WTC11 (cell line): ENCODE results near the gene NRSN2.

Source experiments
- ELF4 ChIP-seq: sonication (generic); formaldehyde crosslinking; IDR thresholded peaks from 2 replicates; pipeline ENCODE4 v1.8.1; 2022; ENCODE audit warnings: low read depth, mild to moderate bottlenecking, moderate library complexity, missing genetic modification reagents
- ESRRA ChIP-seq: sonication (generic); formaldehyde crosslinking; IDR thresholded peaks from 2 replicates; pipeline ENCODE4 v1.8.1; 2022; ENCODE audit warnings: mild to moderate bottlenecking, missing genetic modification reagents, borderline replicate concordance
- ZBTB21 ChIP-seq: sonication (generic); formaldehyde crosslinking; IDR thresholded peaks from 2 replicates; pipeline ENCODE4 v1.8.1; 2023; ENCODE audit warnings: mild to moderate bottlenecking, missing genetic modification reagents, borderline replicate concordance
- TF ChIP-seq, protein P1 (sequence below): sonication (generic); formaldehyde crosslinking; IDR thresholded peaks from 2 replicates; pipeline ENCODE4 v1.8.1; 2023; ENCODE audit warnings: mild to moderate bottlenecking, missing genetic modification reagents, moderate library complexity
- TF ChIP-seq, protein P2 (sequence below): fragments of 200-600 bp; IDR thresholded peaks from 2 replicates; pipeline ENCODE4 v1.8.0; 2022; ENCODE audit warnings: antibody characterized with exemption
- TF ChIP-seq, protein P3 (sequence below): sonication (generic); formaldehyde crosslinking; IDR thresholded peaks from 2 replicates; pipeline ENCODE4 v1.8.0; 2022; ENCODE audit warnings: mild to moderate bottlenecking, missing genetic modification reagents
- TF ChIP-seq, protein P4 (sequence below): sonication (generic); formaldehyde crosslinking; conservative IDR thresholded peaks from 2 replicates; pipeline ENCODE4 v1.8.1; 2022; ENCODE audit warnings: mild to moderate bottlenecking, missing genetic modification reagents

DNA sequence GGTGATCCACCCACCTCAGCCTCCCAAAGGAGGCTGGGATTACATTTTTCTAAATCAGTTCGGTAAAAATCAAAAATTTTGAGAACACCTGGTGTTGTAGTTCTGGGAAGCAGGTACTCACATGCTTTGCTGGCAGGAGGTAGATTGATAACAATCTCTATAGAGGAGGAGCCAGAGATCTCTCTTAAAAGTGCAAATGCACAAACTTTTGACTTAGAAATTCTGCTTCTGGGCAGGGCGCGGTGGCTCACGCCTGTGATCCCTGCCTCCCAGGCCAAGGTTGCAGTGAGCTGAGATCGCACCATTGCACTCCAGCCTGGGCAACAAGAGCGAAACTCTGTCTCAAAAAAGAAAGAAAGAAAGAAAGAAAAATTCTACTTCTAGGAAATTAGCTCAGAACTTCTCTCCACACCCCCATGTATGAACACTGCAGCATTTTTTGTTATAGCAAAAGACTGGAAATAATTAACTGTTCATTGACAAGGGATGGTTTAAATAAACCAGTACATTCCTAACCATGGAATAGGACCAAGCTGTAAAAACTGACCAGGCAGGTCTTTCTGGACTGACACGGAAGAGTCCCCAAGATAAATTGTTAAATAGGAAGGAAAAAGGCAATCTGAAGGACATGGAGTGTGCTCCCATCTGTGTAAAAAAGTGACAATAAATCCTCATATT, 19.3 kb downstream of the NRSN2 start:
- no peak for TF ChIP-seq ELF4 (CRISPR knock-in tag)
- TF ChIP-seq, protein P1, sequence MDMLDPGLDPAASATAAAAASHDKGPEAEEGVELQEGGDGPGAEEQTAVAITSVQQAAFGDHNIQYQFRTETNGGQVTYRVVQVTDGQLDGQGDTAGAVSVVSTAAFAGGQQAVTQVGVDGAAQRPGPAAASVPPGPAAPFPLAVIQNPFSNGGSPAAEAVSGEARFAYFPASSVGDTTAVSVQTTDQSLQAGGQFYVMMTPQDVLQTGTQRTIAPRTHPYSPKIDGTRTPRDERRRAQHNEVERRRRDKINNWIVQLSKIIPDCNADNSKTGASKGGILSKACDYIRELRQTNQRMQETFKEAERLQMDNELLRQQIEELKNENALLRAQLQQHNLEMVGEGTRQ, result no peak
- TF ChIP-seq, protein P2, sequence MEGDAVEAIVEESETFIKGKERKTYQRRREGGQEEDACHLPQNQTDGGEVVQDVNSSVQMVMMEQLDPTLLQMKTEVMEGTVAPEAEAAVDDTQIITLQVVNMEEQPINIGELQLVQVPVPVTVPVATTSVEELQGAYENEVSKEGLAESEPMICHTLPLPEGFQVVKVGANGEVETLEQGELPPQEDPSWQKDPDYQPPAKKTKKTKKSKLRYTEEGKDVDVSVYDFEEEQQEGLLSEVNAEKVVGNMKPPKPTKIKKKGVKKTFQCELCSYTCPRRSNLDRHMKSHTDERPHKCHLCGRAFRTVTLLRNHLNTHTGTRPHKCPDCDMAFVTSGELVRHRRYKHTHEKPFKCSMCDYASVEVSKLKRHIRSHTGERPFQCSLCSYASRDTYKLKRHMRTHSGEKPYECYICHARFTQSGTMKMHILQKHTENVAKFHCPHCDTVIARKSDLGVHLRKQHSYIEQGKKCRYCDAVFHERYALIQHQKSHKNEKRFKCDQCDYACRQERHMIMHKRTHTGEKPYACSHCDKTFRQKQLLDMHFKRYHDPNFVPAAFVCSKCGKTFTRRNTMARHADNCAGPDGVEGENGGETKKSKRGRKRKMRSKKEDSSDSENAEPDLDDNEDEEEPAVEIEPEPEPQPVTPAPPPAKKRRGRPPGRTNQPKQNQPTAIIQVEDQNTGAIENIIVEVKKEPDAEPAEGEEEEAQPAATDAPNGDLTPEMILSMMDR, result no peak
- no peak for TF ChIP-seq ESRRA (CRISPR knock-in tag)
- TF ChIP-seq, protein P3, sequence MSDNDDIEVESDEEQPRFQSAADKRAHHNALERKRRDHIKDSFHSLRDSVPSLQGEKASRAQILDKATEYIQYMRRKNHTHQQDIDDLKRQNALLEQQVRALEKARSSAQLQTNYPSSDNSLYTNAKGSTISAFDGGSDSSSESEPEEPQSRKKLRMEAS (CRISPR knock-in tag), result no peak
- TF ChIP-seq ZBTB21 (CRISPR knock-in tag), result no peak
- TF ChIP-seq, protein P4, sequence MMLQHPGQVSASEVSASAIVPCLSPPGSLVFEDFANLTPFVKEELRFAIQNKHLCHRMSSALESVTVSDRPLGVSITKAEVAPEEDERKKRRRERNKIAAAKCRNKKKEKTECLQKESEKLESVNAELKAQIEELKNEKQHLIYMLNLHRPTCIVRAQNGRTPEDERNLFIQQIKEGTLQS (CRISPR knock-in tag), result no peak
